ENCODE results near the gene LNPEP.

The LNPEP gene

GRCh38 chr5:96902876-96903275 is 33.0 kb upstream of the LNPEP start:
- DNase-seq (ENCODE audit: low read depth): no peak
- no peak overlapping the region for H3K4me3 ChIP-seq (ENCODE audit: control insufficient read depth, low read depth, low read length)
- TF ChIP-seq CTCF (IDR thresholded peaks at IDR 0.05; ENCODE audit: control insufficient read depth, insufficient read depth, low read depth, low read length, missing control alignments): no peak

- no peak for DNase-seq (ENCODE audit: low read depth)
- H3K4me3 ChIP-seq (ENCODE audit: control insufficient read depth, low read depth, low read length): no peak overlapping the region
- no peak for TF ChIP-seq CTCF (IDR thresholded peaks at IDR 0.05; ENCODE audit: control insufficient read depth, insufficient read depth, low read depth, low read length, missing control alignments)
These were observed 32.6 kb upstream of the LNPEP start for GRCh38 chr5:96903300-96903699.

- no peak for DNase-seq (ENCODE audit: low read depth)
- H3K4me3 ChIP-seq (ENCODE audit: control insufficient read depth, low read depth, low read length): no peak overlapping the region
- no peak for TF ChIP-seq CTCF (IDR thresholded peaks at IDR 0.05; ENCODE audit: control insufficient read depth, insufficient read depth, low read depth, low read length, missing control alignments)
These were observed 31.6 kb upstream of the LNPEP start for GRCh38 chr5:96904054-96904931.

DNA sequence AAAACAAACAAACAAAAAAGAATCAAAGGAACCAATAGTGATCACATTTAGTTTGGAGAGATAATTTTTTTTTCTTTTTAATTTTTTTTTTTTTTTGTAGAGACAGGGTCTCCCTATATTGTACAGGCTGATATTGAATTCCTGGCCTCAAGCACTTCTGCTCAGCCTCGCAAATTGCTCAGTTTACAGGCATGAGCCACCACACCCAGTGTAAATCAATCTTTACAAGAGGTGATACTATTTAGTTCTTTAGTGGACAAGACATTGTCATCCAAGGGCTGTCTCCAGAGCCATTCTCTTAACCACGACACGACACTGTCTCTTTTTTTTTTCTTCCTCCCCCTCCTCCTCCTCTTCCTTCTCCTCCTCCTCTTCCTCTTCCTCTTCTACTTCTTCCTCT is 30.0 kb upstream of the LNPEP start:
- TF ChIP-seq CTCF (IDR thresholded peaks at IDR 0.05; ENCODE audit: control insufficient read depth, insufficient read depth, low read depth, low read length, missing control alignments): no peak
- no peak overlapping the region for H3K4me3 ChIP-seq (ENCODE audit: control insufficient read depth, low read depth, low read length)
- no peak for DNase-seq (ENCODE audit: low read depth)

GRCh38 chr5:96909003-96909402 is 26.9 kb upstream of the LNPEP start:
- no peak overlapping the region for H3K4me3 ChIP-seq (ENCODE audit: control insufficient read depth, low read depth, low read length)
- no peak for TF ChIP-seq CTCF (IDR thresholded peaks at IDR 0.05; ENCODE audit: control insufficient read depth, insufficient read depth, low read depth, low read length, missing control alignments)
- DNase-seq (ENCODE audit: low read depth): no peak

DNA sequence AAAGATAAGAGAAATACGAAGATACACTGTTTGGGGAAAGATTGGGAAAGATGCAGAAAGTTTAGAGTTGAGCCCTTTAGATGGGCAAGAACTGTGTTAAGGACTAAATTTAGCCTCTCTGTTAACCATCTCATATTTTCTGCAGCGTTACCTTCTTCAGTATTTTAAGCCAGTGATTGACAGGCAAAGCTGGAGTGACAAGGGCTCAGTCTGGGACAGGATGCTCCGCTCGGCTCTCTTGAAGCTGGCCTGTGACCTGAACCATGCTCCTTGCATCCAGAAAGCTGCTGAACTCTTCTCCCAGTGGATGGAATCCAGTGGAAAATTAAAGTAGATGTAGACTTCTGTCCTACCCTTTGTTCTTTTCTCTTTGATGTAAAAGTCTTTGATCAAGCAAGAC is 26.4 kb upstream of the LNPEP start:
- no peak for TF ChIP-seq CTCF (IDR thresholded peaks at IDR 0.05; ENCODE audit: control insufficient read depth, insufficient read depth, low read depth, low read length, missing control alignments)
- no peak for DNase-seq (ENCODE audit: low read depth)
- no peak overlapping the region for H3K4me3 ChIP-seq (ENCODE audit: control insufficient read depth, low read depth, low read length)

Measured in AG09309 (cell line).